Measurements from ENCODE around the gene DHPS. TPM values are rescaled to one million over a fixed set of nuclear protein-coding genes. Genes with fewer than 3 reads are reported as not detected.

DHPS gene
- total and polyA plus RNA-seq, 2 of the 4 experiments (the other 2 are of a cell fraction), result 82.8 to 85.0 TPM

- Histone ChIP-seq H3K36me3 (ENCODE audit: control insufficient read depth, insufficient read depth, low read length) (0 out of 2 replicates have a peak, but pooled peaks cover 4% of the 10 kb centered on the region), H3K18ac (ENCODE audit: low read depth, low read length) (no peak overlapping the region), H3K9me3 (ENCODE audit: control insufficient read depth, insufficient read depth, low read length) (no peaks in the 10 kb centered on the region), H2BK5ac (ENCODE audit: low read depth, low read length, poor library complexity, severe bottlenecking) (no peak overlapping the region), H2AFZ (replicated peaks; ENCODE audit: low read length, poor library complexity) (no peak overlapping the region), H2BK15ac (ENCODE audit: low read depth, low read length) (no peak overlapping the region), H3K9ac (ENCODE audit: low read depth, low read length) (no peak overlapping the region), H3K4ac (ENCODE audit: low read depth, low read length) (no peak overlapping the region), H2BK120ac (ENCODE audit: low read depth, low read length) (no peak overlapping the region), H2AK5ac (ENCODE audit: low read depth, low read length) (no peak overlapping the region), H3K27me3 (ENCODE audit: control insufficient read depth, insufficient read depth, low read length) (no peaks in the 10 kb centered on the region), H2BK20ac (ENCODE audit: low read depth, low read length) (no peak overlapping the region), H4K91ac (ENCODE audit: insufficient read depth, low read depth, low read length) (no peak overlapping the region), H3K23ac (ENCODE audit: low read depth, low read length) (no peak overlapping the region), H3K9me1 (ENCODE audit: insufficient read depth, low read length) (no peaks in the 10 kb centered on the region), H3K4me3 (ENCODE audit: insufficient read depth, low read depth, low read length) (no peak overlapping the region), H2AK9ac (replicated peaks; ENCODE audit: low read depth, low read length, poor library complexity) (no peak overlapping the region), H3K27ac (ENCODE audit: insufficient read depth, low read length) (no peak overlapping the region), H4K20me1 (ENCODE audit: insufficient read depth, low read length) (no peaks in the 10 kb centered on the region), H3K79me1 (ENCODE audit: low read depth in 1 of 2, low read length in 2 of 2) (no peaks in the 10 kb centered on the region), H4K8ac (ENCODE audit: low read depth in 2 of 2, low read length in 2 of 2) (no peak overlapping the region), H3K4me1 (ENCODE audit: control insufficient read depth, insufficient read depth, low read length) (peaks cover 3% of the 10 kb centered on the region), H3K56ac (ENCODE audit: extremely low read depth, insufficient read depth, low read length) (no peak overlapping the region), H3K14ac (replicated peaks; ENCODE audit: low read depth, low read length) (no peak overlapping the region), H3K4me2 (ENCODE audit: low read depth, low read length) (no peak overlapping the region), H4K5ac (ENCODE audit: low read depth, low read length) (no peak overlapping the region)
- CTCF ChIA-PET, result no interaction called here
- no peak for TF ChIP-seq FOS (IDR thresholded peaks at IDR 0.05; ENCODE audit: low read depth, low read length)
- no peak for TF ChIP-seq POLR2A (IDR thresholded peaks at IDR 0.05; ENCODE audit: low read depth, low read length)
- no peak for TF ChIP-seq NFE2L2 (IDR thresholded peaks at IDR 0.05; ENCODE audit: low read depth, low read length)
- no peak for TF ChIP-seq SMC3 (IDR thresholded peaks at IDR 0.05; ENCODE audit: low read depth, low read length)
- no peak for TF ChIP-seq RCOR1 (IDR thresholded peaks at IDR 0.05; ENCODE audit: insufficient replicate concordance, low read length)
- TF ChIP-seq CHD1 (IDR thresholded peaks at IDR 0.05; ENCODE audit: low read depth, low read length), result no peak
- no peak for TF ChIP-seq RAD21 (IDR thresholded peaks at IDR 0.05; ENCODE audit: low read length)
- no peak for TF ChIP-seq ELK1 (IDR thresholded peaks at IDR 0.05; ENCODE audit: borderline replicate concordance, low read depth, low read length)
- TF ChIP-seq BHLHE40 (IDR thresholded peaks at IDR 0.05; ENCODE audit: low read depth, low read length), result no peak
- no peak for TF ChIP-seq MAFK (IDR thresholded peaks at IDR 0.05; ENCODE audit: low read depth, low read length)
- TF ChIP-seq CEBPB (IDR thresholded peaks at IDR 0.05; ENCODE audit: low read depth, low read length), result no peak
- no peak for TF ChIP-seq RFX5 (IDR thresholded peaks at IDR 0.05; ENCODE audit: low read depth, low read length)
- TF ChIP-seq CTCF (conservative IDR thresholded peaks at IDR 0.05; ENCODE audit: low read depth, low read length), result no peak
- no peak for TF ChIP-seq USF2 (IDR thresholded peaks at IDR 0.05; ENCODE audit: low read depth, low read length)
- in situ Hi-C loops (cut with MboI; ENCODE audit: low sequenced_read_pairs) (no loop called here), dilution Hi-C loops (cut with HindIII; ENCODE audit: low sequenced_read_pairs, unreplicated experiment) (no loop called here), intact Hi-C loops (cut with micrococcal nuclease) (no loop called here)
- WGBS, 2 experiments (ENCODE audit: extremely low coverage in 2 of 2, insufficient read length in 1 of 2), result 84% methylated on average over 5 of the region's 13 CpGs; no CpG with 5 or more reads in 1 of the 2 experiments
- BruUV-seq (replicated peaks), result no TSS peak
- no peak for DNase-seq
- ATAC-seq (ENCODE audit: low read depth), result no peak
- POLR2A ChIA-PET (ENCODE audit: unreplicated experiment), result no interaction called here
Observed at GRCh38 chr19:12636631-12637030, 45.0 kb downstream of the DHPS start.
